PC-9 (cell line): Measurements from ENCODE around the gene SYNJ2. TPM values are rescaled to one million over a fixed set of nuclear protein-coding genes. Genes with fewer than 3 reads are reported as not detected.
"Not testable (repeated sequence)": the region's sequence is repeated elsewhere in the genome, so short reads cannot be mapped to it uniquely, and the experiment has no call there.

Source experiments
- BruUV-seq: library from RNA; stranded (reverse); fragments of 400-500 nt; replicated peaks from 2 replicates; lab custom pipeline; 2021; lab: Mats Ljungman, UMichigan
- CTCF ChIA-PET: fragments of 300-600 bp; sonication (Branson Sonifier 250); formaldehyde crosslinking; loops from one replicate; lab custom pipeline; 2022; ENCODE audit warnings: antibody characterized with exemption; lab: Charles Lee
- POLR2A ChIA-PET: fragments of 300-600 bp; sonication (Branson Sonifier 250); formaldehyde crosslinking; loops from one replicate; lab custom pipeline; 2022; ENCODE audit warnings: antibody characterized with exemption; ENCODE audit not compliant: unreplicated experiment; lab: Charles Lee
- DNase-seq, 2 experiments: peaks; one replicate each; pipeline versions ENCODE4 v3.0.0 to v3.0.0-alpha.2; 2015 to 2022; ENCODE audit warnings: mixed read lengths in 1 of 2
- H2AFZ ChIP-seq: fragments of 200-600 bp; sonication (generic); 2 replicates; pipeline ENCODE4 v1.8.1; 2017; ENCODE audit warnings: antibody characterized with exemption
- H3F3A ChIP-seq: fragments of 200-600 bp; sonication (generic); 2 replicates; pipeline ENCODE4 v1.8.1; 2017; ENCODE audit warnings: antibody characterized with exemption, mild to moderate bottlenecking, low read depth; ENCODE audit not compliant: insufficient read depth
- H3K27ac ChIP-seq: fragments of 200-600 bp; sonication (generic); 2 replicates; pipeline ENCODE4 v1.6.1; 2016; ENCODE audit warnings: mixed run types
- H3K27me3 ChIP-seq: fragments of 200-600 bp; sonication (generic); 2 replicates; pipeline ENCODE4 v1.6.1; 2016; ENCODE audit warnings: low read depth, mixed run types; ENCODE audit not compliant: insufficient read depth
- H3K36me3 ChIP-seq: fragments of 200-600 bp; sonication (generic); 2 replicates; pipeline ENCODE4 v1.6.1; 2016; ENCODE audit warnings: low read depth, mixed run types
- H3K4me1 ChIP-seq: fragments of 200-600 bp; sonication (generic); replicated peaks from 2 replicates; pipeline ENCODE4 v1.6.1; 2016; ENCODE audit warnings: mixed run types; ENCODE audit not compliant: insufficient read depth
- H3K4me2 ChIP-seq: fragments of 200-600 bp; sonication (generic); 2 replicates; pipeline ENCODE4 v1.6.1; 2017; ENCODE audit warnings: mixed run types
- H3K4me3 ChIP-seq: fragments of 200-600 bp; sonication (generic); 2 replicates; pipeline ENCODE4 v1.6.1; 2016; ENCODE audit warnings: mixed run types
- H3K79me2 ChIP-seq: fragments of 200-600 bp; sonication (generic); 2 replicates; pipeline ENCODE4 v1.6.1; 2017; ENCODE audit warnings: low read depth, mixed run types
- H3K9me2 ChIP-seq: fragments of 200-600 bp; sonication (generic); 2 replicates; pipeline ENCODE4 v1.8.1; 2017; ENCODE audit warnings: mild to moderate bottlenecking; ENCODE audit not compliant: insufficient read depth
- H3K9me3 ChIP-seq: fragments of 200-600 bp; sonication (generic); 2 replicates; pipeline ENCODE4 v1.8.1; 2016; ENCODE audit warnings: low read depth; ENCODE audit not compliant: insufficient read depth
- H4K20me1 ChIP-seq: fragments of 200-600 bp; sonication (generic); 2 replicates; pipeline ENCODE4 v1.8.1; 2017; ENCODE audit not compliant: insufficient read depth
- CTCF ChIP-seq: fragments of 200-600 bp; sonication (generic); conservative IDR thresholded peaks from 2 replicates; pipeline ENCODE4 v1.6.1; 2017; ENCODE audit warnings: mixed run types, antibody characterized with exemption, mild to moderate bottlenecking, moderate library complexity
- EZH2 ChIP-seq: fragments of 200-600 bp; sonication (generic); IDR thresholded peaks from 2 replicates; pipeline ENCODE4 v1.8.0; 2017; ENCODE audit warnings: antibody characterized with exemption, low read depth
- intact Hi-C: fragments of 100-400 bp; cut with micrococcal nuclease; formaldehyde crosslinking; loops from one replicate; pipeline ENCODE4 v1.10.0; 2022; ENCODE audit not compliant: unreplicated experiment
- total RNA-seq: library from RNA; stranded (reverse); gene quantifications from 2 replicates; pipeline ENCODE4 v1.2.3, GENCODE V29; 2021

The SYNJ2 gene
- total RNA-seq, 1 experiment from 2014 or later, result 30.3 TPM

GRCh38 chr6:157966589-157966977 is 15.1 kb upstream of the SYNJ2 start:
- BruUV-seq, result no TSS peak
- ChIA-PET POLR2A (no interaction called here), CTCF (interaction anchor here (0.6 kb wide), 1 partner anchor 16 kb away, joined by 4 read pairs; no protein-coding TSS in a partner anchor)
- Histone ChIP-seq H3K27ac (no peak overlapping the region), H2AFZ (no peak overlapping the region), H3K9me3 (no peaks in the 10 kb centered on the region), H3F3A (peaks cover 4% of the 10 kb centered on the region; the same call in 1 of the 2 replicates), H3K9me2 (no peaks in the 10 kb centered on the region), H3K27me3 (no peaks in the 10 kb centered on the region), H4K20me1 (no peaks in the 10 kb centered on the region), H3K79me2 (no peaks in the 10 kb centered on the region), H3K4me2 (no peak overlapping the region), H3K4me1 (peaks cover 15% of the 10 kb centered on the region), H3K4me3 (no peak overlapping the region), H3K36me3 (no peaks in the 10 kb centered on the region)
- DNase-seq, result no peak
- intact Hi-C loops, result no loop called here
- TF ChIP-seq EZH2, result no peak
- no peak for TF ChIP-seq CTCF

- no peaks in the 10 kb centered on the region for H3K27me3 ChIP-seq
- H3K27ac ChIP-seq, result no peak overlapping the region
- no peaks in the 10 kb centered on the region for H3K9me2 ChIP-seq
- BruUV-seq, result no TSS peak
- H2AFZ ChIP-seq, result no peak overlapping the region
- H3K4me1 ChIP-seq, result peaks cover 15% of the 10 kb centered on the region
- H4K20me1 ChIP-seq, result no peaks in the 10 kb centered on the region
- no peak overlapping the region for H3K4me2 ChIP-seq
- H3K4me3 ChIP-seq, result no peak overlapping the region
- CTCF ChIA-PET, result interaction anchor here (0.6 kb wide), 1 partner anchor 16 kb away, joined by 4 read pairs; no protein-coding TSS in a partner anchor
- POLR2A ChIA-PET, result no interaction called here
- H3K36me3 ChIP-seq, result no peaks in the 10 kb centered on the region
- no peaks in the 10 kb centered on the region for H3K79me2 ChIP-seq
- intact Hi-C loops, result no loop called here
- H3K9me3 ChIP-seq, result no peaks in the 10 kb centered on the region
- TF ChIP-seq EZH2, result no peak
- no peak for TF ChIP-seq CTCF
- no peak for DNase-seq
- peaks cover 4% of the 10 kb centered on the region; the same call in 1 of the 2 replicates for H3F3A ChIP-seq
Observed at GRCh38 chr6:157967020-157967419, 14.6 kb upstream of the SYNJ2 start.

- H3K27me3 ChIP-seq, result no peaks in the 10 kb centered on the region
- ChIA-PET POLR2A (no interaction called here), CTCF (no interaction called here)
- H3K9me3 ChIP-seq, result no peaks in the 10 kb centered on the region
- H3K4me1 ChIP-seq, result peaks cover 15% of the 10 kb centered on the region
- H3K27ac ChIP-seq, result no peak overlapping the region
- intact Hi-C loops, result no loop called here
- TF ChIP-seq CTCF (no peak), EZH2 (no peak)
- H4K20me1 ChIP-seq, result no peaks in the 10 kb centered on the region
- H3K9me2 ChIP-seq, result no peaks in the 10 kb centered on the region
- no peak overlapping the region for H3K4me3 ChIP-seq
- no peaks in the 10 kb centered on the region for H3K36me3 ChIP-seq
- BruUV-seq, result no TSS peak
- no peaks in the 10 kb centered on the region for H3K79me2 ChIP-seq
- no peak for DNase-seq
- H3K4me2 ChIP-seq, result no peak overlapping the region
- H2AFZ ChIP-seq, result no peak overlapping the region
- H3F3A ChIP-seq, result peaks cover 4% of the 10 kb centered on the region; the same call in 1 of the 2 replicates
Observed at GRCh38 chr6:157967486-157967885, 14.2 kb upstream of the SYNJ2 start.

- H3K4me2 ChIP-seq, H3K79me2 ChIP-seq, POLR2A ChIA-PET, H2AFZ ChIP-seq, BruUV-seq, DNase-seq, H3F3A ChIP-seq, H3K27me3 ChIP-seq, H3K4me3 ChIP-seq, H3K9me2 ChIP-seq, H4K20me1 ChIP-seq, intact Hi-C loops, H3K27ac ChIP-seq, CTCF ChIA-PET, H3K9me3 ChIP-seq, H3K36me3 ChIP-seq: not testable (repeated sequence)
- peaks cover 15% of the 10 kb centered on the region for H3K4me1 ChIP-seq
Observed at GRCh38 chr6:157972177-157972576, 9.5 kb upstream of the SYNJ2 start.
